Measurements from ENCODE around the gene RBMS3. TPM values are rescaled to one million over a fixed set of nuclear protein-coding genes. Genes with fewer than 3 reads are reported as not detected.

The RBMS3 gene
- total RNA-seq, 4 donors from 2014 or later = 2.8 to 77.6 (median 13.7) TPM

DNA sequence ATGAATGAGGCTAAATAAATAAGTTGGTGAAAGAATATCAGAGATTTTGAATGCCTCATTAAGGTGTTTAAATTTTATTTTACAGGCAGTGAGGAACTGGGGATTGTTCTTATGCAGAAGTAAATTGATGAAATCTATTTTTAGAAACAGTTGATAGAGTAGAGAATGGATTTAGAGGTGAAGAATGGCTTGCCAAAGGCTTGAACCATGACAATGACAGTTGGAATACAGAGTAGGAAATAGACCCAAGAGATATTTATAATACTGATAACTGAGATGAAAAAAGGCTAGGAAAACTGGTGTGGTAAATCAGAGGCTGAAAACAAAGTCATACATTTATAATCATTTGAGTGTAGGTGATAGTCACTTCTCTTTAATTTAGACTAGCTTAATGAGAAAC, 39.0 kb upstream of the RBMS3 start:
- Histone ChIP-seq H3K27ac (no peak overlapping the region), H3K27me3 (no peaks in the 10 kb centered on the region), H3K4me1 (no peaks in the 10 kb centered on the region), H3K4me3 (no peak overlapping the region), H3K9me3 (no peaks in the 10 kb centered on the region), H3K36me3 (no peaks in the 10 kb centered on the region)
- no peak for DNase-seq
- no peak for TF ChIP-seq POLR2A (IDR thresholded peaks at IDR 0.05)
- TF ChIP-seq, protein P1, sequence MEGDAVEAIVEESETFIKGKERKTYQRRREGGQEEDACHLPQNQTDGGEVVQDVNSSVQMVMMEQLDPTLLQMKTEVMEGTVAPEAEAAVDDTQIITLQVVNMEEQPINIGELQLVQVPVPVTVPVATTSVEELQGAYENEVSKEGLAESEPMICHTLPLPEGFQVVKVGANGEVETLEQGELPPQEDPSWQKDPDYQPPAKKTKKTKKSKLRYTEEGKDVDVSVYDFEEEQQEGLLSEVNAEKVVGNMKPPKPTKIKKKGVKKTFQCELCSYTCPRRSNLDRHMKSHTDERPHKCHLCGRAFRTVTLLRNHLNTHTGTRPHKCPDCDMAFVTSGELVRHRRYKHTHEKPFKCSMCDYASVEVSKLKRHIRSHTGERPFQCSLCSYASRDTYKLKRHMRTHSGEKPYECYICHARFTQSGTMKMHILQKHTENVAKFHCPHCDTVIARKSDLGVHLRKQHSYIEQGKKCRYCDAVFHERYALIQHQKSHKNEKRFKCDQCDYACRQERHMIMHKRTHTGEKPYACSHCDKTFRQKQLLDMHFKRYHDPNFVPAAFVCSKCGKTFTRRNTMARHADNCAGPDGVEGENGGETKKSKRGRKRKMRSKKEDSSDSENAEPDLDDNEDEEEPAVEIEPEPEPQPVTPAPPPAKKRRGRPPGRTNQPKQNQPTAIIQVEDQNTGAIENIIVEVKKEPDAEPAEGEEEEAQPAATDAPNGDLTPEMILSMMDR (IDR thresholded peaks at IDR 0.05) = no peak

DNA sequence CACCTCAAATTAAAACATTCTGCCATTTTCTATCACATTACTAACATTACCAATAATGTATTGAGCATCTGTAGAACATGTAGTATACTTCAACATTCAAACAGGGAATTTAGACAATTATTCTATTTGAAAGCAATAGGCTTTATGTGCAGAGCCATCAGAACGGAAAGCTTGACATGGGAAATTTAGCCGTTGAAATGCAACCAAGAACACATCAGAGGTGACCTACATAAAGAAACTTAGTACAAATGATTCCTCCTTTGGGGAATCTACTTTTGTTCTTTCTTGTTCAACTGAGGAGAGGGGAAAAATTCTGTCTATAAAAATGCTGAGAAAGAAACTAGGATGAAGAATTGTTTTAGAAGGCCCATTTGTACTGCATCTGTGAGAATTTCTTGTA, 38.6 kb upstream of the RBMS3 start:
- DNase-seq = no peak

DNA sequence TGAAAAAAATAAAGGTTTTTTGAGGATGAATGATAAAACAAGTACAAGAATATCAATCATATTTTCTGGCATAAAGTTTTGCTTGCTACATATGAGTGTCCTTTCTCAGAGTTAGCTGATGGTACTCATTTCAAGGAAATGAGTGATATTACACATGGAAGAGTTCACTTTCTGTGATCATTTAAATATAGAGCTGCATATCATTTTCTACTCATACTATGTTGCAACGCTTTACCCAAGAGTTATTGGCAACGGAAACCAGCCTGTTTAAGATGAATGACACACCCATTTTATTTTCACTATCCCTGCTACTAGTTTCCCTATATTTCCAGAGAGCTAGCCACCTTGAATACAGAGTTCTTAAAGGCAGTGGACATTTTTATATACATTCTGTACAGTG, 35.4 kb upstream of the RBMS3 start:
- Histone ChIP-seq H3K27ac (no peak overlapping the region), H3K4me1 (no peaks in the 10 kb centered on the region), H3K4me3 (no peak overlapping the region), H3K36me3 (no peaks in the 10 kb centered on the region), H3K9me3 (no peaks in the 10 kb centered on the region), H3K27me3 (no peaks in the 10 kb centered on the region)
- TF ChIP-seq, protein P1 (IDR thresholded peaks at IDR 0.05) = no peak
- TF ChIP-seq POLR2A (IDR thresholded peaks at IDR 0.05) = no peak
- no peak for DNase-seq

More for the DNA sequence above, 38.6 kb upstream of the RBMS3 start:
- Histone ChIP-seq H3K4me3 (no peak overlapping the region), H3K27me3 (no peaks in the 10 kb centered on the region), H3K9me3 (no peaks in the 10 kb centered on the region), H3K36me3 (no peaks in the 10 kb centered on the region), H3K4me1 (no peaks in the 10 kb centered on the region), H3K27ac (no peak overlapping the region)
- no peak for TF ChIP-seq POLR2A (IDR thresholded peaks at IDR 0.05)
- TF ChIP-seq, protein P1 (IDR thresholded peaks at IDR 0.05) = no peak

DNA sequence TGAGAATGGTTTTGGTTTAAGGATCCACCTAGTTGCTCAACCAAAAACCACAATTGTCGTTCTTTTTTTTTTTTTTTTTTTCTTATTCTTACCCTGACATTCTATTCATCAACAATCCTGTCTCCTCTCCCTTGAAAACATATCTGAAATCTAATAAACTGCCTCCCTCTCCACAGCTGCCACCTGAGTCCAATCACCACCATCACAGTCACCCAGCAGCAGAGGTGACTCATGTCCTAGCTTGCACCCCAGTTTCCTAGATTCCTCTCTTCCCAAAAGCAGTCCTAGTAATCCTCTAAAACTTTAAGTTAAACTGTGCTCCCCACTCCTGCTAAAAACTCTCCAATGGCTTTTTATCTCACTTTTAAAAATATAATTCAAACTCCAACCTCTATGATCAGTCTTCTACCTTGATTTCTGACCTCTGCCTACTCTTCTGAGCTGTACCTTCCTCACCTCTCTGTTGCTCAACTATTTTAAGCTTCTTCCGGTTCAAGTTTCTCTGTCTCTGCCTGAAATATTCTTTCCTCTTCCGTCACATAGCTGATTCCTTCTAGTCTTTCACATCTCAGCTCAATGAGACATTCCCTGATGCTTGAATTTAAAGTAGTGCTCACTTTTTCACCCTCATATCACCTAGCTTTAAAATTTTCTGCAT, 33.7 kb upstream of the RBMS3 start:
- no peak for DNase-seq
- Histone ChIP-seq H3K36me3 (no peaks in the 10 kb centered on the region), H3K27ac (no peak overlapping the region), H3K4me3 (no peak overlapping the region), H3K9me3 (no peaks in the 10 kb centered on the region), H3K27me3 (no peaks in the 10 kb centered on the region), H3K4me1 (no peaks in the 10 kb centered on the region)
- TF ChIP-seq, protein P1 (IDR thresholded peaks at IDR 0.05) = no peak
- no peak for TF ChIP-seq POLR2A (IDR thresholded peaks at IDR 0.05)

DNA sequence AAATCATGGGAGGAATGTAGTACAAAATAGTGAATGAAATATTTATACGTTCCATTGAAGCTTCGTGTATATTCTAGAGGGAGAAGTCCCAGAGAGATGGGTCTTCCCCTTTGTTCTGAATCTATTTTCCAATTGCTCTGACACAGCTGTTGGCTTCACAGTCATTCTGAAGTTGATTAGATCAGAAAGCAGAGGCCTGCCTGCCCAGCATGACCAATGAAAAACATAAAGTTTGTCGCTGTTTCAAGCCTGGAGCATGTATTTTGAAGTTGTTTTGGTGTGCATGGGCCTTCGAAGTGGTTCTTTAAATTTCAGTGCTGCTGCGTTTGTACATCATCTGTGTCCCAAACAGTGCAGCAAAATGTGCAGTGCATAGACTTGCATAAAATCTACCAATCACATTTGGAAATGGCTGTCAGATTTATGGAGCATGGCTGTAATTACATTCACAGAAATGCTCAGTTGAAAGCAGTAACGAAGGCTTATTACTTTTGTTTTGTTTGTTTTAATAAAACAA, 31.0 kb upstream of the RBMS3 start:
- Histone ChIP-seq H3K27me3 (no peaks in the 10 kb centered on the region), H3K9me3 (no peaks in the 10 kb centered on the region), H3K27ac (no peak overlapping the region), H3K4me1 (no peaks in the 10 kb centered on the region), H3K36me3 (no peaks in the 10 kb centered on the region), H3K4me3 (no peak overlapping the region)
- TF ChIP-seq, protein P1 (IDR thresholded peaks at IDR 0.05) = no peak
- TF ChIP-seq POLR2A (IDR thresholded peaks at IDR 0.05) = no peak
- no peak for DNase-seq
